ENCODE data around the gene TMPRSS2. TPM values are rescaled to one million over a fixed set of nuclear protein-coding genes. Genes with fewer than 3 reads are reported as not detected.

TMPRSS2 gene
- total and polyA plus RNA-seq, 2 donors (not counting 3 experiments of a cell fraction or from before 2014, with no cell fraction given): not detected

DNA sequence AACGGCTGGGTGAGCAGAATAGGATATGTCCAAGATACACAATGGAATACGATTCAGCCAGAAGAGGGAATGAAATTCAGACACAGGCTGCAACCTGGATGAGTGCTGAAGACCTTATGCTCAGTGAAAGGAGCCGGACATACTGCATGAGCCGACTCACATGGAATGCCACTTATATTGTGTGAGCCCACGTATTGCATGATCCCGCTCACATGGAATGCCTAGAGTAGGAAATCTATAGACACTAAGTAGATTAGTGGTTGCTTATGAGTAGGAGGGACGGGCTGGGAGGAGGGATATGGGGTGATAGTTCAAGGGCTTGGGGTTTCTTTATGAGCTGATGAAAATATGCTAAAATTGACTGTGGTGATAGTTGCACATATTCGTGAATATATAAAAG lies 26.8 kb downstream of the TMPRSS2 start:
- BruUV-seq (replicated peaks): no TSS peak
- ChIA-PET POLR2A (no interaction called here), CTCF (interaction anchor here (1.0 kb wide), 1 partner anchor 9 kb away, joined by 3 read pairs; no protein-coding TSS in a partner anchor)
- Histone ChIP-seq H3K9me1 (replicated peaks; ENCODE audit: control insufficient read depth, extremely low read depth, insufficient read depth, low read length) (no peaks in the 10 kb centered on the region), H3K4me3 (replicated peaks in 1 of 3; ENCODE audit: insufficient read depth in 1 of 3, low read depth in 1 of 3, low read length in 3 of 3) (no peak overlapping the region), H3K27ac (ENCODE audit: insufficient read depth, low read depth, low read length) (no peak overlapping the region), H3K36me3 (ENCODE audit: control insufficient read depth in 2 of 2, extremely low read depth in 1 of 2, insufficient read depth in 2 of 2, low read length in 2 of 2) (no peaks in the 10 kb centered on the region), H3K79me2 (ENCODE audit: control insufficient read depth, insufficient read depth, low read length) (no peaks in the 10 kb centered on the region), H3K9ac (replicated peaks; ENCODE audit: extremely low read depth, insufficient read depth, low read length) (no peak overlapping the region), H3K4me2 (ENCODE audit: insufficient read depth, low read length) (no peak overlapping the region), H3K27me3 (ENCODE audit: control insufficient read depth in 2 of 2, insufficient read depth in 2 of 2, low read length in 2 of 2) (no peaks in the 10 kb centered on the region), H2AFZ (ENCODE audit: low read depth, low read length) (no peak overlapping the region), H3K4me1 (ENCODE audit: control insufficient read depth, extremely low read depth, insufficient read depth, low read length) (no peaks in the 10 kb centered on the region), H4K20me1 (replicated peaks; ENCODE audit: control insufficient read depth, extremely low read depth, insufficient read depth, low read length) (no peaks in the 10 kb centered on the region), H3K9me3 (replicated peaks; ENCODE audit: control insufficient read depth, insufficient read depth, low read length) (no peaks in the 10 kb centered on the region)
- FAIRE-seq: no peak
- TF ChIP-seq POLR2A (IDR thresholded peaks at IDR 0.05; ENCODE audit: low read depth, low read length) (no peak), MYC (IDR thresholded peaks at IDR 0.05; ENCODE audit: low read depth, low read length) (no peak), EZH2 (IDR thresholded peaks at IDR 0.05; ENCODE audit: borderline replicate concordance, low read depth, low read length, severe bottlenecking) (no peak), GATA2 (IDR thresholded peaks at IDR 0.05; ENCODE audit: insufficient read depth, insufficient read length, low read depth, low read length) (no peak), FOS (IDR thresholded peaks at IDR 0.05; ENCODE audit: borderline replicate concordance, insufficient read depth, low read length) (no peak), JUN (IDR thresholded peaks at IDR 0.05; ENCODE audit: borderline replicate concordance, insufficient read depth, insufficient read length, low read depth) (no peak), POLR2AphosphoS5 (IDR thresholded peaks at IDR 0.05; ENCODE audit: insufficient read depth, low read depth, low read length) (no peak)
- TF ChIP-seq, protein P1, sequence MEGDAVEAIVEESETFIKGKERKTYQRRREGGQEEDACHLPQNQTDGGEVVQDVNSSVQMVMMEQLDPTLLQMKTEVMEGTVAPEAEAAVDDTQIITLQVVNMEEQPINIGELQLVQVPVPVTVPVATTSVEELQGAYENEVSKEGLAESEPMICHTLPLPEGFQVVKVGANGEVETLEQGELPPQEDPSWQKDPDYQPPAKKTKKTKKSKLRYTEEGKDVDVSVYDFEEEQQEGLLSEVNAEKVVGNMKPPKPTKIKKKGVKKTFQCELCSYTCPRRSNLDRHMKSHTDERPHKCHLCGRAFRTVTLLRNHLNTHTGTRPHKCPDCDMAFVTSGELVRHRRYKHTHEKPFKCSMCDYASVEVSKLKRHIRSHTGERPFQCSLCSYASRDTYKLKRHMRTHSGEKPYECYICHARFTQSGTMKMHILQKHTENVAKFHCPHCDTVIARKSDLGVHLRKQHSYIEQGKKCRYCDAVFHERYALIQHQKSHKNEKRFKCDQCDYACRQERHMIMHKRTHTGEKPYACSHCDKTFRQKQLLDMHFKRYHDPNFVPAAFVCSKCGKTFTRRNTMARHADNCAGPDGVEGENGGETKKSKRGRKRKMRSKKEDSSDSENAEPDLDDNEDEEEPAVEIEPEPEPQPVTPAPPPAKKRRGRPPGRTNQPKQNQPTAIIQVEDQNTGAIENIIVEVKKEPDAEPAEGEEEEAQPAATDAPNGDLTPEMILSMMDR (IDR thresholded peaks at IDR 0.05; ENCODE audit: extremely low read depth in 1 of 2, insufficient read depth in 1 of 2, low read depth in 1 of 2, low read length in 2 of 2): no peak
- TF ChIP-seq, protein P2, sequence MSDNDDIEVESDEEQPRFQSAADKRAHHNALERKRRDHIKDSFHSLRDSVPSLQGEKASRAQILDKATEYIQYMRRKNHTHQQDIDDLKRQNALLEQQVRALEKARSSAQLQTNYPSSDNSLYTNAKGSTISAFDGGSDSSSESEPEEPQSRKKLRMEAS (IDR thresholded peaks at IDR 0.05; ENCODE audit: insufficient read depth, insufficient read length): no peak
- dilution Hi-C loops (cut with MboI; ENCODE audit: extremely low pct_ligation_motif_present, low sequenced_read_pairs): no loop called here
- no peak for DNase-seq (ENCODE audit: low read depth, low spot score)
- intact Hi-C loops (cut with micrococcal nuclease): no loop called here

Data from endothelial cell of umbilical vein (primary cell).